ENCODE data around the gene SKP1.
A peak's percentile ranks its signal among the peaks of the same experiment; 100 is the strongest.
"Not testable (repeated sequence)": the region's sequence is repeated elsewhere in the genome, so short reads cannot be mapped to it uniquely, and the experiment has no call there.

Gene SKP1

GRCh38 chr5:134176511-134177368 is at the start of gene SKP1:
Gene SKP1 (minus strand): TSS chr5:134176950. CDS start chr5:134174022, 2,928 bp downstream.
- in situ Hi-C loops (cut with MboI; ENCODE audit: low pct_unique_long_range_greater_than_20kb, low sequenced_read_pairs), result no loop called here
- DNase-seq, result peak; percentile 87

DNA sequence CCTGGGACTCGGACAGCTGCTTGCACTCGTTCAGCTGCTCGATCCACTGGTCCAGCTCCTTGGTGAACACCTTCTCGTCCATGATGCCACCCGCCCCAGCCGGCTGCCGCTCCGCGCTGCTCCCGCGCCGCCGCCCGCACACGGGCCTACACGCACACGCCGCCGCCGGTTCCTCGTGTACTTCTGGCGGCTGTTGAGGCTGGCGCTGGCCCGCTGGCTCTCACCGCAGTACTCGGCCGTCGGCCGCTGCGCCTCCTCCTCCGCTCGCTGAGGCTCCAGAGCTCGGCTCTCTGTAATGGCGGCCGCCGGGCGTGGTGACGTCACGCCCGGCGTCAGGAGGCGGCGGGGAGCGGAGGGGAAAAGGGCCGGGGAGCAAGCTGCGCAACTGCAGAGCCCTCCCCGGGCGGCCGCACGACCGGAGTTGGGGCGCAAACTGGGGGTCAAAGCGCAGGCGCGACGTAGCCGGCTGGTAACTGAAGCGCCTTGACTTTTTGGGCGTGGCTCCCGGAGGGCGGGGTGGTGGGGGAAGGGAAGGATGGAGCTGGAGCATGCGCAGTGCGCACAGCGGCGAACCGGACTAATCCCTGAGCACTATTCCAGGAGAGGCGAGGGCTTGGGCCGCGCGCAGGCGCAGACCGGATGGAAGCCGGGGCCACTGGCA is 49.2 kb upstream of the SKP1 start, which contains the start of gene PPP2CA:
Gene PPP2CA, minus strand, starts transcription at position 294 of the 661 bp plus-strand sequence. Its CDS starts 212 bp downstream, at position 82.
- in situ Hi-C loops (cut with MboI; ENCODE audit: low pct_unique_long_range_greater_than_20kb, low sequenced_read_pairs), result no loop called here

GRCh38 chr5:134224888-134225779 is 48.4 kb upstream of the SKP1 start:
- in situ Hi-C loops (cut with MboI; ENCODE audit: low pct_unique_long_range_greater_than_20kb, low sequenced_read_pairs), result no loop called here
- DNase-seq, result peak; percentile 64

More for the DNA sequence above, 49.2 kb upstream of the SKP1 start, which contains the start of gene PPP2CA:
- DNase-seq, result peak; percentile 99

DNA sequence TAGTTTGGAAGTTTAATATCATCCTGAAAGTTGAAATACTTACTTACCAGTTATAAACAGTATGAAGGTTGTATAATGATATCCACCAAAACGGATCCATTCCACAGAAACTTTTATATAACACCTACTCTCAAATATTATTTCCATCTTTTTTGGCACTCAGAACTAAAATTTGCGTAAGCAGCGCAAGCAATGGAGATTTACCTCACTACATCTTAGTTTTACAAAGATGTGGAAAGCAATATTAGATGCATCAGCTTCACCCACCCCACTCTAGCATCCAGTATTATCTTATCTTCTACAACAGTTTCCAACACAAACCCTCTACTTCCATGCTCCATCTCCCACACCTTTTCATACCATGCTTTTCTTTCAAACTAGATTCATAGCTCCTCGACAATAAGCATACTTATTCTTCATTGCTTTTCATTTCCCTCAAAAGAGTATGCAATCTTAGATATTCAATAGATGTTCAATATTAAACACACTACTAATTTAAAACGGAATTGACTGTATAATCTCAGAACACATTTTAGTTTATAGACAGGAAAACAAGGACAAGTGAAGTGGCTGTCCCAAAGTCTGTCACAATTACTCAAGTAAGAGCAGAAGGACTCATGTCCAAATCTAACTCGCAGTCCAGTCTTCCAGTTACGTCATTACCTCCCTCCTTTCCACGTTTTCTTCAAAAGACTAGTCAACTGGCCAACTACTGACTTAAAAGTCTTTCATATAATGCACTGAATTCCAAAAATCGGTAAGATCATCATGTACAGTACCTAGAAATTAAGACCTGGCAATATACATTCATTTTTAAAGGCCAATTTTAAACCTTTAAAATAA is 46.9 kb upstream of the SKP1 start:
- DNase-seq, result peak; percentile 11
- in situ Hi-C loops (cut with MboI; ENCODE audit: low pct_unique_long_range_greater_than_20kb, low sequenced_read_pairs), result no loop called here

GRCh38 chr5:134221690-134222089 is 44.9 kb upstream of the SKP1 start:
- DNase-seq; in situ Hi-C loops (cut with MboI; ENCODE audit: low pct_unique_long_range_greater_than_20kb, low sequenced_read_pairs): not testable (repeated sequence)

DNA sequence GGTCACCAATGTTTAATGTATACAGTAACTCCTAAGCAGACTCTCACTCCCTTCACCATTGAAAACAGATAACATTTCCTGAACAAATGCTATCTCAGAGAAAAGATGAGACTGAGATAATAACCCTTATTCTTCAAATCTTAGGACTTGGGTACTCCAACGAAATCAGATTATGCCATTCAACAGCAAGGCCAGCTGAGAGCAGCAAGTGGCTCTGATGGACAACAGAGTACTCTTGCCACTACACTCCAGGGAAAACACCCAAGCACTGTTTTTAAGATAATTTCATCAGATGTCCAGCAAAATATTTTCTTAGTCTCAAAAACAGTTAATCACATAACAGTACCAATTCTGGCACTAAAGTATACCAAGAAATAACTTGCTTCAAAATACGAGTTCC is 39.0 kb upstream of the SKP1 start:
- in situ Hi-C loops (cut with MboI; ENCODE audit: low pct_unique_long_range_greater_than_20kb, low sequenced_read_pairs), result no loop called here
- no peak for DNase-seq

- DNase-seq; in situ Hi-C loops (cut with MboI; ENCODE audit: low pct_unique_long_range_greater_than_20kb, low sequenced_read_pairs): not testable (repeated sequence)
Measured at GRCh38 chr5:134211263-134212031, 34.7 kb upstream of the SKP1 start.

DNA sequence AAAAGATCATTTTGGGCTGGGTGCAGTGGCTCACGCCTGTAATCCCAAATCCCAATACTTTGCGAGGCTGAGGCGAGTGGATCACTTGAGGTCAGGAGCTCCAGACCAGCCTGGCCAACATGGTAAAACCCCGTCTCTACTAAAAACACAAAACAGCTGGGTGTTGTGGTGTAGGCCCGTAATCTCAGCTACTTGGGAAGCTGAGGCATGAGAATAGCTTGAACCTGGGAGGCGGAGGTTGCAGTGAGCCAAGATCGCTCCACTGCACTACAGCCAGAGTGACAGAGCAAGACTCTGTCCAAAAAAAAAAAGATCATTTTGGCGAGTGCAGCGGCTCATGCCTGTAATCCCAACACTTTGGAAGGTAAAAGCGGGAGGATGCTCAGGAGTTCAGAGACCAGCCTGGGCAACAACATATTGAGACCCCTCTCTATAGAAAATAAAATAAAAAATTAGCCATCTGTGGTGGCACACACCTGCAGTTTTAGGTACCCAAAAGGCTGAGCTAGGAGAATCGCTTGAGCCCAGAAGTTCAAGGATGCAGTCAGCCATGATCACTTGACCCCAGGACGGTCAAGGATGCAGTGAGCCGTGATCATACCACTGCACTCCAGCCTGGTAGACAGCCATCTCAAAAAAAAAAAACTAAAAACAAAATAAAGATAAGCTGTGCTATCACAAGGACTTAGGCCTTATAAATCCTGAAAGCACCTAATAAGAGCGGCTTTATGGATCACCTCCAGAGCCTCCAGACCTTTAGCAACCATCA is 32.9 kb upstream of the SKP1 start:
- in situ Hi-C loops (cut with MboI; ENCODE audit: low pct_unique_long_range_greater_than_20kb, low sequenced_read_pairs), result no loop called here

DNA sequence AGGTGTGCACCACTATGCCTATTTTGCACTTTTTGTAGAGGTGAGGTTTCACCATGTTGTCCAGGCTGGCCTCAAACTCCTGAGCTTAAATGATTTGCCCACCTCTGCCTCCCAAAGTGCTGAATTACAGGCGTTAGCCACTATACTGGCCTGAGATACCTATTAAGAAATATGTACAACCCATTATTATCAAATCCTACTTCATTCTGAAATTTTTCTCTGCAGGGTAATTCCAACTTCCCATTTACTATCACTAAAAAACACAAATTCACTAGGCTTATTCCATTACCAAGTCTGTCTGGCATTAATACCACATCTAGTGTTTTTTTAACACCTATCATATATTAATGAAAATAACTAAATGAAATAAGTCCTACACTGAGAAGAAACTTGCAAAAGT is 30.9 kb upstream of the SKP1 start:
- in situ Hi-C loops (cut with MboI; ENCODE audit: low pct_unique_long_range_greater_than_20kb, low sequenced_read_pairs), result no loop called here
- DNase-seq, result no peak

More for the DNA sequence above, 32.9 kb upstream of the SKP1 start:
- DNase-seq, result no peak

GRCh38 chr5:134206627-134207160 is 29.9 kb upstream of the SKP1 start:
- in situ Hi-C loops (cut with MboI; ENCODE audit: low pct_unique_long_range_greater_than_20kb, low sequenced_read_pairs), result no loop called here
- no peak for DNase-seq

- DNase-seq, result no peak
- in situ Hi-C loops (cut with MboI; ENCODE audit: low pct_unique_long_range_greater_than_20kb, low sequenced_read_pairs), result no loop called here
Measured at GRCh38 chr5:134204575-134204974, 27.8 kb upstream of the SKP1 start.

DNA sequence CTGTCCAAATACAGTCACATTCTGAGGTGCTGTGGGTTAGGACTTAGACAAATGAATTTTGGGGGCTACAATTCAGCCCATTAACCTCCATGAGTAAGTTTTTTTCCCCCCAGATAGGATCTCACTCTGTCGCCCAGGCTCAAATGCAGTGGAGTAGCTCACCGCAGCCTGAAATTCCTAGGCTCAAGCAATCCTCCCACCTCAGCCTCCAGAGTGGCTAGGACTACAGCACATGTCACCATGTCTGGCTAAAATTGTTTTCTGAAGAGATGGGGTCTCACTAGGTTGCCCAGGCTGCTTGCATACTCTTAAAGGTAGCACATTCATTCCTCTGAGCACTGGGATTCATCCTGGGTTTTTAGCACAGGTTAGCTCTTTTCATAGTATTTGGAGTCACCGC is 26.9 kb upstream of the SKP1 start:
- DNase-seq, result no peak

GRCh38 chr5:134195666-134196065 is 18.9 kb upstream of the SKP1 start:
- no peak for DNase-seq
- in situ Hi-C loops (cut with MboI; ENCODE audit: low pct_unique_long_range_greater_than_20kb, low sequenced_read_pairs), result no loop called here

More for the DNA sequence above, 26.9 kb upstream of the SKP1 start:
- in situ Hi-C loops (cut with MboI; ENCODE audit: low pct_unique_long_range_greater_than_20kb, low sequenced_read_pairs), result no loop called here

DNA sequence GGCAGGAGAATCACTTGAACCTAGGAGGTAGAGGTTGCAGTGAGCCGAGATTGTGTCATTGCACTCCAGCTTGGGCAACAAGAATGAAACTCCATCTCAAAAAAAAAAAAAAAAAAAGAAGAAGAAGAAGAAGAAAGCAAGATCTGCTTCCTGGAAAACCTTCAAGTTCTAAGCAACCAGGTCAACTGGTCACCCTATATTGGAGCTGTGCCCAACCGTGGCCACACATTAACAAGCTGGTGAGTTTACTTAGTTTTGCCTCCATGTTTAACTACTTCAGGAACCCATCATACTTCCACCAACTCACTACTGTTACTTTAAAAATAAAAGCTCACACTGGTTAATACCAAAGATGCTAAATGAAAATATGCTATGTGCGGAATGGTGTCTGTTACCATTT is 12.3 kb upstream of the SKP1 start:
- in situ Hi-C loops (cut with MboI; ENCODE audit: low pct_unique_long_range_greater_than_20kb, low sequenced_read_pairs), result no loop called here
- DNase-seq, result no peak

DNA sequence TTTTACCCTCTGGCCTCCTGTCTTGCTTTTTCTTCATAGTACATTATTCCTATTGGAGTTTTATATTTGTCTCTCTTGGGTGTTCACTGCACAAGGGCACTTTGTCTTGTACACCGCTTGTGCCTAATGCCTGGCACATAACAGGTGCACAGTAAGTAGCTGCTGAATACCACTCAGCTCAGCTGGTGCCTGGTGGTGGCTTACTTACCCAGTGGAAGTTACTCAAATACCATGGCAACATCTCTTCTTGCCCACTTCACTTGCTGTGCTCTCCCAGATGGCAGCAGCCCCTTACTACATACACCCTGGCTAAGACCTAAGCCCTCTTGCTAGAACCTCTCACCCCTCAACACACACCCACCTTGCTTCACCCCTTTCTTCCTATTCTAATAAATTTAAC is 11.3 kb upstream of the SKP1 start:
- no peak for DNase-seq
- in situ Hi-C loops (cut with MboI; ENCODE audit: low pct_unique_long_range_greater_than_20kb, low sequenced_read_pairs), result no loop called here

DNA sequence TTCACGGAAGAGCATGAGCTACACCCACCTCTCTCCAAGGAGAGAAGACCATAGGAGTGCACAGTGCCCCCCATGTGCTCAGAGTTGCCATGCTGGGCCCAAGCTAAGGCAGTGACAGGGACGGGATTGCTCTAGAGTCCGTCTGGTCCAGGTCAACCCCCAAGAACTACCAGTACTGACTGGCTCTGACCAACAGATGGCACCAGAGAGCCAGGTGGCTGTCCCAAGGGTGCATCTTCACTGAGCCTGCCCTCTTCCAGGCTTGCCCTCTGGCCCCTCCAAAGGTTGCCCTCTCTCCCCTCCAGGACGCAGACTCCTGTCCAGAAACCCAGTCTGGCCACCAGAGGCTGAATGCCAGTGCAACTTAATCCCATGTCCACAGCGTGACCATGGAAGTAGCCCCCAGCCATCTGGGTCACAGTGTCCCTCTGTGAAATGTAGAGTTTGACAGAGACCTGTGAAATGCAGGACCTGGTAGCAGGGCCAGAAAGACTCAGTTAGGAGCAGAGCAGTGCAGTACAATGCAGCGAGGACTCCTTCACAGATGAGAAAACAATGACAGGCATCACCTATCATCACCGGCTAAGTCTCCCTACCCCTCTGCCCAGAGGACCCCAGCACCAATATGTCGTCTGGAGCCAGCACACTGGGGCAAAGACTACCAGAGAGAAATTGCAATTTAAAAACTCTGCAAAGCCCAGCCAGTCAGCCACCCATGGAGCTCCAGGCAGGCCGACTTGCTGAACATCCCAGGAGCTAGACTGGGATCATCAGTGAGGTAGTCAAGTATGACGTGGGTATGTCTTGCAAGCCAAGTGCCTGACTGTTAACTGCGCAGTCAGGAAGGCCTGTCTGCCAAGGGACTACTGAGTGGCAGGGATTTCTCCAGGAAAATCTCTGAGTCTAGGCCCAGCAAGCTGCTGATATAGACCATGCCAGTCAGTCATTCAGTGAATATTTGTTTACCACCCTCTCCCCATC is 7.7 kb upstream of the SKP1 start:
- DNase-seq, result peak; percentile 71
- in situ Hi-C loops (cut with MboI; ENCODE audit: low pct_unique_long_range_greater_than_20kb, low sequenced_read_pairs), result no loop called here
